CD4-positive, alpha-beta T cell (primary cell): Measurements from ENCODE around the gene CCDC190. TPM values are rescaled to one million over a fixed set of nuclear protein-coding genes. Genes with fewer than 3 reads are reported as not detected.

Experiments used
- ATAC-seq: fragments of 200-7000 bp; cut with Tn5 transposase; one replicate; pipeline ENCODE4 v1.10.0; 2022; ENCODE audit warnings: mild to moderate bottlenecking; ENCODE audit not compliant: poor library complexity
- CTCF ChIA-PET: fragments of 350-600 bp; sonication (Branson Sonifier 250); formaldehyde crosslinking; loops from one replicate; lab custom pipeline; 2021; ENCODE audit warnings: antibody characterized with exemption, inconsistent platforms; lab: Charles Lee
- POLR2A ChIA-PET: fragments of 350-600 bp; sonication (Branson Sonifier 250); formaldehyde crosslinking; loops from one replicate; lab custom pipeline; 2021; ENCODE audit warnings: antibody characterized with exemption, inconsistent platforms; lab: Charles Lee
- DNase-seq, 14 experiments: peaks; one replicate each; pipeline ENCODE4 v3.0.0-alpha.2; 2013 to 2020; ENCODE audit warnings: mixed read lengths in 2 of 14
- H3K27ac ChIP-seq, 2 donors: one replicate each; pipeline versions ENCODE4 v1.5.1 to v1.7.0; 2013; ENCODE audit warnings: low read length in 2 of 2, low read depth in 1 of 2, mild to moderate bottlenecking in 1 of 2
- H3K27me3 ChIP-seq, 2 experiments: 1 replicate in 1 of 2; 2 replicates in 1 of 2; pipeline versions ENCODE4 v1.6.1 to v1.7.0; 2013; ENCODE audit warnings: low read length in 2 of 2, control low read depth in 1 of 2, mild to moderate bottlenecking in 1 of 2, moderate library complexity in 1 of 2; ENCODE audit not compliant: insufficient read depth in 2 of 2, control insufficient read depth in 1 of 2
- H3K36me3 ChIP-seq: one replicate; pipeline ENCODE4 v1.6.1; 2013; ENCODE audit warnings: low read length, control low read depth; ENCODE audit not compliant: insufficient read depth
- H3K4me1 ChIP-seq: one replicate; pipeline ENCODE4 v1.6.1; 2013; ENCODE audit warnings: low read length, control low read depth; ENCODE audit not compliant: insufficient read depth
- H3K4me3 ChIP-seq: one replicate; pipeline ENCODE4 v1.5.1; 2013; ENCODE audit warnings: mild to moderate bottlenecking, low read length, moderate library complexity
- H3K9me3 ChIP-seq, 2 experiments: 1 replicate in 1 of 2; 2 replicates in 1 of 2; pipeline versions ENCODE4 v1.6.1 to v1.7.0; 2013; ENCODE audit warnings: low read length in 2 of 2, mild to moderate bottlenecking in 2 of 2, control low read depth in 1 of 2, moderate library complexity in 1 of 2; ENCODE audit not compliant: control insufficient read depth in 1 of 2, insufficient read depth in 1 of 2
- H3K27ac Mint-ChIP-seq: one replicate; pipeline ENCODE4 v1.8.0; 2020; ENCODE audit warnings: mixed read lengths
- H3K27me3 Mint-ChIP-seq: one replicate; pipeline ENCODE4 v1.8.0; 2021; ENCODE audit warnings: mixed read lengths
- H3K36me3 Mint-ChIP-seq: one replicate; pipeline ENCODE4 v1.8.0; 2021; ENCODE audit warnings: low read depth, mixed read lengths
- H3K4me1 Mint-ChIP-seq: one replicate; pipeline ENCODE4 v1.8.0; 2021; ENCODE audit warnings: low read depth, mixed read lengths
- H3K4me3 Mint-ChIP-seq: one replicate; pipeline ENCODE4 v1.8.0; 2020; ENCODE audit warnings: mild to moderate bottlenecking, mixed read lengths
- H3K9me3 Mint-ChIP-seq: one replicate; pipeline ENCODE4 v1.8.0; 2020; ENCODE audit warnings: mixed read lengths
- intact Hi-C, 2 experiments: fragments of 100-400 bp; cut with DNase I in 1 of 2; cut with micrococcal nuclease in 1 of 2; formaldehyde crosslinking; loops; one replicate each; pipeline versions ENCODE4 v1.15.1 to v1.9.0; 2023 to 2025; cut with DNase I, micrococcal nuclease
- total RNA-seq, 174 experiments: library from RNA in 2 of 174; stranded (reverse) in 2 of 174; gene quantifications; one replicate each; pipeline ENCODE4 v1.2.3 and lab custom pipeline; 2021 to 2026
- TF ChIP-seq, protein P1 (sequence below): fragments of 200-600 bp; IDR thresholded peaks from one replicate; pipeline ENCODE4 v1.8.0; 2022; ENCODE audit warnings: antibody characterized with exemption, mild to moderate bottlenecking

CCDC190 gene
- total RNA-seq, 2 experiments from 2014 or later: not detected

- H3K27me3 Mint-ChIP-seq: peaks cover 4% of the 10 kb centered on the region
- H3K4me3 Mint-ChIP-seq: no peak overlapping the region
- DNase-seq (no peak), ATAC-seq (no peak)
- TF ChIP-seq, protein P1, sequence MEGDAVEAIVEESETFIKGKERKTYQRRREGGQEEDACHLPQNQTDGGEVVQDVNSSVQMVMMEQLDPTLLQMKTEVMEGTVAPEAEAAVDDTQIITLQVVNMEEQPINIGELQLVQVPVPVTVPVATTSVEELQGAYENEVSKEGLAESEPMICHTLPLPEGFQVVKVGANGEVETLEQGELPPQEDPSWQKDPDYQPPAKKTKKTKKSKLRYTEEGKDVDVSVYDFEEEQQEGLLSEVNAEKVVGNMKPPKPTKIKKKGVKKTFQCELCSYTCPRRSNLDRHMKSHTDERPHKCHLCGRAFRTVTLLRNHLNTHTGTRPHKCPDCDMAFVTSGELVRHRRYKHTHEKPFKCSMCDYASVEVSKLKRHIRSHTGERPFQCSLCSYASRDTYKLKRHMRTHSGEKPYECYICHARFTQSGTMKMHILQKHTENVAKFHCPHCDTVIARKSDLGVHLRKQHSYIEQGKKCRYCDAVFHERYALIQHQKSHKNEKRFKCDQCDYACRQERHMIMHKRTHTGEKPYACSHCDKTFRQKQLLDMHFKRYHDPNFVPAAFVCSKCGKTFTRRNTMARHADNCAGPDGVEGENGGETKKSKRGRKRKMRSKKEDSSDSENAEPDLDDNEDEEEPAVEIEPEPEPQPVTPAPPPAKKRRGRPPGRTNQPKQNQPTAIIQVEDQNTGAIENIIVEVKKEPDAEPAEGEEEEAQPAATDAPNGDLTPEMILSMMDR: no peak
- H3K27ac ChIP-seq: no peak overlapping the region
- no peaks in the 10 kb centered on the region for H3K4me1 Mint-ChIP-seq
- peaks cover 4% of the 10 kb centered on the region for H3K9me3 Mint-ChIP-seq
- CTCF ChIA-PET: no interaction called here
- intact Hi-C loops: no loop called here
- no peaks in the 10 kb centered on the region for H3K27me3 ChIP-seq
- peaks cover 0 to 4% of the 10 kb centered on the region in 2 experiments for H3K9me3 ChIP-seq
- H3K4me1 ChIP-seq: no peaks in the 10 kb centered on the region
- H3K36me3 Mint-ChIP-seq: no peaks in the 10 kb centered on the region
- H3K36me3 ChIP-seq: no peaks in the 10 kb centered on the region
- POLR2A ChIA-PET: no interaction called here
- no peak overlapping the region for H3K4me3 ChIP-seq
- no peak overlapping the region for H3K27ac Mint-ChIP-seq
Measured at GRCh38 chr1:162908236-162908635, 47.3 kb upstream of the CCDC190 start.

- Mint-ChIP-seq H3K4me1 (no peaks in the 10 kb centered on the region), H3K4me3 (no peak overlapping the region), H3K27me3 (no peaks in the 10 kb centered on the region), H3K9me3 (no peaks in the 10 kb centered on the region), H3K36me3 (no peaks in the 10 kb centered on the region), H3K27ac (no peak overlapping the region)
- intact Hi-C loops: no loop called here
- ATAC-seq (no peak), DNase-seq (no peak)
- Histone ChIP-seq H3K4me3 (no peak overlapping the region), H3K27ac (no peak overlapping the region), H3K4me1 (no peaks in the 10 kb centered on the region), H3K36me3 (no peaks in the 10 kb centered on the region), H3K9me3 (no peaks in the 10 kb centered on the region), H3K27me3 (no peaks in the 10 kb centered on the region)
- POLR2A ChIA-PET: no interaction called here
- TF ChIP-seq, protein P1: no peak
- CTCF ChIA-PET: no interaction called here
Measured at GRCh38 chr1:162906485-162906884, 45.5 kb upstream of the CCDC190 start.

DNA sequence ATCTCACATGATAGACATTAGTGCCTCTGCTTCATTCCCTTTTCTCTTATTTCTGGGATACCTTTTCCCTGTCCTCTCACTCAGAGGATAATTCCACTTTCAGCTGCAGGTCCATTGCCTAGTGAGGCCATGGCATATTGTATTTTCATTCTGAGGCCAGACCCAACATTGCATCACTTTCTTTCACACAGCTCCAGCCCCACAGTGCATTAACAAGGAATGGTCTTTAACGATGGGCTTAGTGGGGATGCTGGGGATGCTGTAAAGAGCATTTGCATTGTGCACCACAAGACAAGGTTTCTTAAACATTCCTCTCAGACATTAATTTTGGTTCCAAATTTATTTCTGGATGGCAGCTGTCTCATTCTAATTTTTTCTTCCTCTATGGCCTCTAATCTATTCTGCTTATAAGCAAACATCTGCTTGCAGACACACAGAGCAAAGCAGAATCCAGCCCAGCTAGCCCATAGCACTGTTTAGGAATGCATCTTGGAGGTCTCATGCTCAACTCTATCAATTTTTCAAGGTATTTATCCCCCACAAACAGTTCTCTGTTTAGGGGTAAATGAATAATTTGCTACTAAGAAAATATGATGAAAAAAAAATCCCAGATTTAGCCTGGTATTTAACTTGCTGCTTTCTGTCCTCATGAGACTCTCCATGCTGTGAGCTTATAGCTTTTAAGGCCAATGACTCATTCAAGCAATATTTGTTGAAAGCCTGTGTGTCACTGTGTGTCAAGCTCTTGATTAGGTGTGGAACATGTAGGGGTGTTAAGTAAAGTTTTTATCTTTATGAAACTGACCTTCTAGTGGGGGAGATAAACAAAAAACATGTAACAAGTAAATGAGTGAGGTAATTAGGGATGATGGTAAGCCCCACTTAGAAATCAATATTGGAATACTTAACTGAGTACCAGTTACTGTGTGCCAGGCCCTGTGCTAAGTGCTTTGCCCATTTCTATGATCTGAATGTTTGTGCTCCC, 44.5 kb upstream of the CCDC190 start:
- intact Hi-C loops: no loop called here
- no peak overlapping the region for H3K4me3 ChIP-seq
- ATAC-seq (no peak), DNase-seq (no peak)
- no peaks in the 10 kb centered on the region for H3K36me3 ChIP-seq
- no peaks in the 10 kb centered on the region for H3K27me3 ChIP-seq
- H3K27me3 Mint-ChIP-seq: no peaks in the 10 kb centered on the region
- no peaks in the 10 kb centered on the region for H3K4me1 ChIP-seq
- ChIA-PET CTCF (no interaction called here), POLR2A (no interaction called here)
- no peaks in the 10 kb centered on the region for H3K9me3 ChIP-seq
- H3K27ac Mint-ChIP-seq: no peak overlapping the region
- no peak overlapping the region for H3K27ac ChIP-seq
- H3K4me1 Mint-ChIP-seq: no peaks in the 10 kb centered on the region
- H3K36me3 Mint-ChIP-seq: no peaks in the 10 kb centered on the region
- TF ChIP-seq, protein P1: no peak
- no peak overlapping the region for H3K4me3 Mint-ChIP-seq
- H3K9me3 Mint-ChIP-seq: no peaks in the 10 kb centered on the region
